Endodermal cell (in vitro differentiated cells): ENCODE data around the gene ZNF622. TPM values are rescaled to one million over a fixed set of nuclear protein-coding genes. Genes with fewer than 3 reads are reported as not detected.
A peak's percentile ranks its signal among the peaks of the same experiment; 100 is the strongest.

Source experiments
- DNase-seq: peaks from one replicate; pipeline ENCODE4 v3.0.0-alpha.2; 2017
- H3K27ac ChIP-seq: 2 replicates; pipeline ENCODE4 v1.5.1; 2013; ENCODE audit warnings: mild to moderate bottlenecking, low read depth, low read length, moderate library complexity
- H3K27me3 ChIP-seq: 2 replicates; pipeline ENCODE4 v1.6.1; 2013; ENCODE audit warnings: mild to moderate bottlenecking, low read length, moderate library complexity; ENCODE audit not compliant: insufficient read depth, control insufficient read depth, poor library complexity, severe bottlenecking
- H3K36me3 ChIP-seq: 2 replicates; pipeline ENCODE4 v1.7.0; 2013; ENCODE audit warnings: mild to moderate bottlenecking, low read length, moderate library complexity; ENCODE audit not compliant: control insufficient read depth, insufficient read depth
- H3K4me1 ChIP-seq: one replicate; pipeline ENCODE4 v1.7.0; 2013; ENCODE audit warnings: low read length; ENCODE audit not compliant: control insufficient read depth, insufficient read depth
- H3K4me3 ChIP-seq: 2 replicates; pipeline ENCODE4 v1.5.1; 2013; ENCODE audit warnings: mild to moderate bottlenecking, low read length, moderate library complexity
- H3K9ac ChIP-seq: 2 replicates; pipeline ENCODE4 v1.6.1; 2013; ENCODE audit warnings: mild to moderate bottlenecking, low read length, moderate library complexity; ENCODE audit not compliant: poor library complexity, severe bottlenecking; ENCODE audit errors: extremely low read depth
- H3K9me3 ChIP-seq: 2 replicates; pipeline ENCODE4 v1.6.1; 2013; ENCODE audit warnings: mild to moderate bottlenecking, low read length, moderate library complexity; ENCODE audit not compliant: control insufficient read depth
- H3K27ac Mint-ChIP-seq: 2 replicates; pipeline ENCODE4 v1.8.0; 2020; ENCODE audit warnings: mixed read lengths
- H3K27me3 Mint-ChIP-seq: 2 replicates; pipeline ENCODE4 v1.8.0; 2021; ENCODE audit warnings: mild to moderate bottlenecking, mixed read lengths; ENCODE audit not compliant: insufficient read depth
- H3K36me3 Mint-ChIP-seq: 2 replicates; pipeline ENCODE4 v1.8.0; 2020; ENCODE audit warnings: low read depth, mixed read lengths
- H3K4me1 Mint-ChIP-seq: 2 replicates; pipeline ENCODE4 v1.8.0; 2020; ENCODE audit warnings: mixed read lengths
- H3K4me3 Mint-ChIP-seq: 2 replicates; pipeline ENCODE4 v1.8.0; 2020; ENCODE audit warnings: mild to moderate bottlenecking, moderate library complexity, mixed read lengths
- H3K9me3 Mint-ChIP-seq: 2 replicates; pipeline ENCODE4 v1.8.0; 2020; ENCODE audit warnings: mild to moderate bottlenecking, mixed read lengths
- CTCF ChIP-seq: fragments of 200-600 bp; sonication (generic); conservative IDR thresholded peaks from 2 replicates; pipeline ENCODE4 v1.5.0; 2021; ENCODE audit warnings: antibody characterized with exemption, mild to moderate bottlenecking
- WGBS, 2 experiments: methylation state at CpG; one replicate each; pipeline versions ENCODE4 v1.1.5 to v1.1.7; 2013; ENCODE audit warnings: missing lambda C conversion rate in 2 of 2, mixed read lengths in 1 of 2; ENCODE audit not compliant: insufficient coverage in 1 of 2, insufficient read length in 1 of 2; 5-methylcytosine and 5-hydroxymethylcytosine counted together
- total RNA-seq, 2 donors: library from RNA; stranded (reverse); fragmentation: NEBNext Ultra II Directional in 1 of 2; extraction: Animal tissue kit (Norgen Biotek cat#: 25700) in 1 of 2; gene quantifications; 2 replicates in 1 of 2; 3 replicates in 1 of 2; pipeline ENCODE4 v1.2.1, GENCODE V29; 2021

Gene ZNF622
- total RNA-seq, 2 donors from 2014 or later = 27.3 to 28.6 TPM

DNA sequence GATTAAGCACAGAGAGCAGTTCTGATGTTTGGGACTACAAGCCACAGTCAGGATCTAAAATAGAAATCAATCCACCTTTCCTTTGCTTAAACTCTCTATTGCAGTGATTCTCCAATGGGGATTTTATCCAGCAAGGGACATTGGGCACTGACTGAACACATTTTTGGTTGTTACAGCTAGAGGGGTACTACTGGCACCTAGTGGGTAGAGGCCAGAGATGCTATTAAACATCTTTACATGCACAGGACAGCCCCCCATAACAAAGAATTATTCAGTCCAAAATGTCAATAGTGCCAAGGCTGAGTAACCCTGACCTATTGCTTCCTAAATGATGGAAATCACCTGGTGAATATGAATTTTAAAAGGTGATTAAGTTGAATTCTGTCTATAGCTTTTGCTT lies 12.0 kb downstream of the ZNF622 start:
- peaks cover 17% of the 10 kb centered on the region for H3K4me1 Mint-ChIP-seq
- H3K36me3 Mint-ChIP-seq = peaks cover 63% of the 10 kb centered on the region
- no peak overlapping the region for H3K4me3 ChIP-seq
- H3K9ac ChIP-seq = no peak overlapping the region
- no peaks in the 10 kb centered on the region for H3K27me3 Mint-ChIP-seq
- H3K27ac Mint-ChIP-seq = no peak overlapping the region
- H3K27me3 ChIP-seq = no peaks in the 10 kb centered on the region
- H3K9me3 ChIP-seq = no peaks in the 10 kb centered on the region
- no peaks in the 10 kb centered on the region for H3K4me1 ChIP-seq
- no peaks in the 10 kb centered on the region for H3K9me3 Mint-ChIP-seq
- H3K27ac ChIP-seq = no peak overlapping the region
- H3K36me3 ChIP-seq = peaks cover 94% of the 10 kb centered on the region
- DNase-seq = no peak
- peak; percentile 72 for TF ChIP-seq CTCF
- H3K4me3 Mint-ChIP-seq = no peak overlapping the region

GRCh38 chr5:16450163-16450562 lies 15.4 kb downstream of the ZNF622 start:
- Mint-ChIP-seq H3K27ac (no peak overlapping the region), H3K9me3 (no peaks in the 10 kb centered on the region), H3K4me1 (peaks cover 9% of the 10 kb centered on the region), H3K36me3 (peaks cover 77% of the 10 kb centered on the region), H3K27me3 (no peaks in the 10 kb centered on the region), H3K4me3 (no peak overlapping the region)
- Histone ChIP-seq H3K9ac (no peak overlapping the region), H3K4me3 (no peak overlapping the region), H3K27me3 (no peaks in the 10 kb centered on the region), H3K36me3 (peaks cover 81% of the 10 kb centered on the region), H3K4me1 (no peaks in the 10 kb centered on the region), H3K27ac (no peak overlapping the region), H3K9me3 (no peaks in the 10 kb centered on the region)
- no peak for DNase-seq
- TF ChIP-seq CTCF = no peak
- WGBS, 2 experiments = 98% methylated on average over 2 of the region's 2 CpGs; no CpG with 5 or more reads in 1 of the 2 experiments

DNA sequence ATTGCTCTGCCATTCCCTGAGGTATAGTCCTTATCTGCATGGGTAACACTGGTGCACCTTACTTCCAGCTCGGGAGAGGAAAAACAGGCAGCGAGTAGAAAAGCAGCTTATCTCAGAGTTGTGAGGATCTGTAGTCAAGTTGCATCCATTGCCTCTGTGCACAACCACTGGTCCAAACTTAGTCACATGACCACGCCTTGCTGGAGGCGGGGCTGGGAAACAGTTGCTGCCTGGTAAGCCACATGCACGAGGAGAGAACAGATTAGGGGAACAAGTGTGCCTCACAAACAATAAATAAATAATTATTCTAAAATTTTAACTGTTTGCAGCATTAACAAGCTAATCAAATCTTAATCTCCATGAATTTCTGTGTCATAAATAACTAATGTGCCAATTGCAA lies 18.6 kb downstream of the ZNF622 start:
- 79 to 95% methylated on average over 2 to 5 of the region's 5 CpGs for WGBS, 2 experiments
- no peak for TF ChIP-seq CTCF
- H3K36me3 ChIP-seq = peaks cover 54% of the 10 kb centered on the region
- H3K9ac ChIP-seq = no peak overlapping the region
- DNase-seq = peak; percentile 54
- H3K4me3 Mint-ChIP-seq = no peak overlapping the region
- no peaks in the 10 kb centered on the region for H3K9me3 Mint-ChIP-seq
- H3K36me3 Mint-ChIP-seq = peaks cover 59% of the 10 kb centered on the region
- no peak overlapping the region for H3K4me3 ChIP-seq
- no peaks in the 10 kb centered on the region for H3K4me1 ChIP-seq
- H3K27me3 Mint-ChIP-seq = no peaks in the 10 kb centered on the region
- H3K27ac Mint-ChIP-seq = no peak overlapping the region
- H3K9me3 ChIP-seq = no peaks in the 10 kb centered on the region
- H3K27ac ChIP-seq = no peak overlapping the region
- H3K4me1 Mint-ChIP-seq = peaks cover 9% of the 10 kb centered on the region
- H3K27me3 ChIP-seq = no peaks in the 10 kb centered on the region
